Measurements from ENCODE around the gene NTM. TPM values are rescaled to one million over a fixed set of nuclear protein-coding genes. Genes with fewer than 3 reads are reported as not detected.

The NTM gene
- total RNA-seq, 2 experiments from 2014 or later, result not detected

- DNase-seq (no peak), ATAC-seq (ENCODE audit: low read depth) (no peak)
- peaks cover 4% of the 10 kb centered on the region for H3K9me3 Mint-ChIP-seq
- H3K4me3 Mint-ChIP-seq, result no peak overlapping the region
- POLR2A ChIA-PET, result no interaction called here
- H3K27ac Mint-ChIP-seq, result no peak overlapping the region
- H3K4me1 Mint-ChIP-seq, result no peaks in the 10 kb centered on the region
- H3K27me3 Mint-ChIP-seq, result no peaks in the 10 kb centered on the region
- H3K36me3 Mint-ChIP-seq, result no peaks in the 10 kb centered on the region
Observed at GRCh38 chr11:132220474-132220873, 850.1 kb downstream of the NTM start.

- H3K4me1 Mint-ChIP-seq, result no peaks in the 10 kb centered on the region
- no peak overlapping the region for H3K27ac Mint-ChIP-seq
- no peak overlapping the region for H3K4me3 Mint-ChIP-seq
- H3K36me3 Mint-ChIP-seq, result no peaks in the 10 kb centered on the region
- peaks cover 8% of the 10 kb centered on the region for H3K9me3 Mint-ChIP-seq
- POLR2A ChIA-PET, result no interaction called here
- ATAC-seq (ENCODE audit: low read depth) (no peak), DNase-seq (no peak)
- no peaks in the 10 kb centered on the region for H3K27me3 Mint-ChIP-seq
Observed at GRCh38 chr11:132222345-132222744, 851.9 kb downstream of the NTM start.

- Mint-ChIP-seq H3K36me3 (no peaks in the 10 kb centered on the region), H3K27ac (no peak overlapping the region), H3K4me1 (no peaks in the 10 kb centered on the region), H3K4me3 (no peak overlapping the region), H3K27me3 (no peaks in the 10 kb centered on the region), H3K9me3 (peaks cover 11% of the 10 kb centered on the region)
- ATAC-seq (ENCODE audit: low read depth), result no peak
- no peak for DNase-seq
- POLR2A ChIA-PET, result no interaction called here
Observed at GRCh38 chr11:132226522-132226921, 856.1 kb downstream of the NTM start.

GRCh38 chr11:132228746-132229325, 858.4 kb downstream of the NTM start:
- Mint-ChIP-seq H3K36me3 (no peaks in the 10 kb centered on the region), H3K4me3 (no peak overlapping the region), H3K4me1 (no peaks in the 10 kb centered on the region), H3K27ac (no peak overlapping the region), H3K27me3 (no peaks in the 10 kb centered on the region), H3K9me3 (peaks cover 11% of the 10 kb centered on the region)
- DNase-seq, result no peak
- no peak for ATAC-seq (ENCODE audit: low read depth)
- POLR2A ChIA-PET, result no interaction called here

GRCh38 chr11:132231656-132232347, 861.4 kb downstream of the NTM start:
- ATAC-seq (ENCODE audit: low read depth) (no peak), DNase-seq (no peak)
- Mint-ChIP-seq H3K27ac (no peak overlapping the region), H3K4me1 (no peaks in the 10 kb centered on the region), H3K27me3 (no peaks in the 10 kb centered on the region), H3K9me3 (peaks cover 7% of the 10 kb centered on the region), H3K4me3 (no peak overlapping the region), H3K36me3 (no peaks in the 10 kb centered on the region)
- POLR2A ChIA-PET, result no interaction called here

GRCh38 chr11:132234878-132235277, 864.5 kb downstream of the NTM start:
- no peak overlapping the region for H3K27ac Mint-ChIP-seq
- no peaks in the 10 kb centered on the region for H3K9me3 Mint-ChIP-seq
- no peaks in the 10 kb centered on the region for H3K4me1 Mint-ChIP-seq
- no peak for ATAC-seq (ENCODE audit: low read depth)
- POLR2A ChIA-PET, result no interaction called here
- H3K27me3 Mint-ChIP-seq, result no peaks in the 10 kb centered on the region
- H3K4me3 Mint-ChIP-seq, result no peak overlapping the region
- no peak for DNase-seq
- H3K36me3 Mint-ChIP-seq, result no peaks in the 10 kb centered on the region

GRCh38 chr11:132237781-132238180, 867.4 kb downstream of the NTM start:
- Mint-ChIP-seq H3K4me3 (no peak overlapping the region), H3K27ac (no peak overlapping the region), H3K9me3 (no peaks in the 10 kb centered on the region), H3K27me3 (no peaks in the 10 kb centered on the region), H3K4me1 (no peaks in the 10 kb centered on the region), H3K36me3 (no peaks in the 10 kb centered on the region)
- no peak for ATAC-seq (ENCODE audit: low read depth)
- POLR2A ChIA-PET, result no interaction called here
- DNase-seq, result no peak

GRCh38 chr11:132238331-132238866, 868.0 kb downstream of the NTM start:
- no peak overlapping the region for H3K4me3 Mint-ChIP-seq
- no peak overlapping the region for H3K27ac Mint-ChIP-seq
- DNase-seq (no peak), ATAC-seq (ENCODE audit: low read depth) (no peak)
- no peaks in the 10 kb centered on the region for H3K36me3 Mint-ChIP-seq
- no peaks in the 10 kb centered on the region for H3K27me3 Mint-ChIP-seq
- POLR2A ChIA-PET, result no interaction called here
- H3K9me3 Mint-ChIP-seq, result no peaks in the 10 kb centered on the region
- H3K4me1 Mint-ChIP-seq, result no peaks in the 10 kb centered on the region

GRCh38 chr11:132240374-132240773, 870.0 kb downstream of the NTM start:
- Mint-ChIP-seq H3K27me3 (no peaks in the 10 kb centered on the region), H3K27ac (no peak overlapping the region), H3K36me3 (no peaks in the 10 kb centered on the region), H3K4me3 (no peak overlapping the region), H3K4me1 (no peaks in the 10 kb centered on the region), H3K9me3 (peaks cover 2% of the 10 kb centered on the region)
- POLR2A ChIA-PET, result no interaction called here
- ATAC-seq (ENCODE audit: low read depth), result no peak
- no peak for DNase-seq

- no peak for ATAC-seq (ENCODE audit: low read depth)
- POLR2A ChIA-PET, result no interaction called here
Observed at GRCh38 chr11:132242632-132243031, 872.2 kb downstream of the NTM start.

GRCh38 chr11:132244846-132245245, 874.4 kb downstream of the NTM start:
- POLR2A ChIA-PET, result no interaction called here
- Mint-ChIP-seq H3K27me3 (no peaks in the 10 kb centered on the region), H3K4me3 (no peak overlapping the region), H3K27ac (no peak overlapping the region), H3K4me1 (no peaks in the 10 kb centered on the region), H3K9me3 (peaks cover 2% of the 10 kb centered on the region), H3K36me3 (no peaks in the 10 kb centered on the region)
- DNase-seq, result no peak
- ATAC-seq (ENCODE audit: low read depth), result no peak

More at GRCh38 chr11:132242632-132243031, 872.2 kb downstream of the NTM start:
- Mint-ChIP-seq H3K9me3 (peaks cover 2% of the 10 kb centered on the region), H3K4me1 (no peaks in the 10 kb centered on the region), H3K27me3 (no peaks in the 10 kb centered on the region), H3K4me3 (no peak overlapping the region), H3K36me3 (no peaks in the 10 kb centered on the region), H3K27ac (no peak overlapping the region)
- DNase-seq, result no peak

- POLR2A ChIA-PET, result no interaction called here
- H3K4me1 Mint-ChIP-seq, result no peaks in the 10 kb centered on the region
Observed at GRCh38 chr11:132245403-132246385, 875.3 kb downstream of the NTM start.

GRCh38 chr11:132248580-132248979, 878.2 kb downstream of the NTM start:
- DNase-seq (no peak), ATAC-seq (ENCODE audit: low read depth) (no peak)
- Mint-ChIP-seq H3K4me1 (no peaks in the 10 kb centered on the region), H3K9me3 (peaks cover 2% of the 10 kb centered on the region), H3K4me3 (no peak overlapping the region), H3K36me3 (no peaks in the 10 kb centered on the region), H3K27me3 (no peaks in the 10 kb centered on the region), H3K27ac (no peak overlapping the region)
- POLR2A ChIA-PET, result no interaction called here

More at GRCh38 chr11:132245403-132246385, 875.3 kb downstream of the NTM start:
- no peaks in the 10 kb centered on the region for H3K36me3 Mint-ChIP-seq
- H3K4me3 Mint-ChIP-seq, result no peak overlapping the region
- H3K27me3 Mint-ChIP-seq, result no peaks in the 10 kb centered on the region
- no peak for ATAC-seq (ENCODE audit: low read depth)
- no peak overlapping the region for H3K27ac Mint-ChIP-seq
- peaks cover 2% of the 10 kb centered on the region for H3K9me3 Mint-ChIP-seq
- DNase-seq, result no peak
